OCI-LY7 (cell line): ENCODE results near the gene ICE1. TPM values are rescaled to one million over a fixed set of nuclear protein-coding genes. Genes with fewer than 3 reads are reported as not detected.

Experiments
- BruUV-seq: library from RNA; stranded (reverse); fragments of 400-500 nt; replicated peaks from 2 replicates; lab custom pipeline; 2021; lab: Mats Ljungman, UMichigan
- CTCF ChIA-PET: fragments of 300-600 bp; sonication (Branson Sonifier 250); formaldehyde crosslinking; loops from one replicate; lab custom pipeline; 2022; ENCODE audit warnings: antibody characterized with exemption; ENCODE audit not compliant: unreplicated experiment; lab: Charles Lee
- POLR2A ChIA-PET: fragments of 300-600 bp; sonication (Branson Sonifier 250); formaldehyde crosslinking; loops from one replicate; lab custom pipeline; 2022; ENCODE audit warnings: antibody characterized with exemption; lab: Charles Lee
- DNase-seq: peaks from one replicate; pipeline ENCODE4 v3.0.0-alpha.2; 2015; ENCODE audit warnings: low spot score
- H2AFZ ChIP-seq: fragments of 200-600 bp; sonication (generic), shearing (Covaris generic); 2 replicates; pipeline ENCODE4 v1.6.1; 2014; ENCODE audit warnings: mild to moderate bottlenecking, antibody characterized with exemption, low read length, moderate library complexity
- H3K27ac ChIP-seq: fragments of 200-600 bp; sonication (generic); 2 replicates; pipeline ENCODE4 v1.5.1; 2014; ENCODE audit warnings: mixed run types, low read depth, mild to moderate bottlenecking, moderate library complexity, low read length, inconsistent platforms; ENCODE audit not compliant: poor library complexity, severe bottlenecking
- H3K36me3 ChIP-seq: fragments of 200-600 bp; sonication (generic); 2 replicates; pipeline ENCODE4 v1.6.1; 2014; ENCODE audit warnings: mild to moderate bottlenecking, antibody characterized with exemption, low read length, moderate library complexity, mixed read lengths; ENCODE audit not compliant: insufficient read depth
- H3K4me1 ChIP-seq: fragments of 200-600 bp; sonication (generic); 2 replicates; pipeline ENCODE4 v1.5.1; 2014; ENCODE audit warnings: mild to moderate bottlenecking, low read length; ENCODE audit not compliant: insufficient read depth, poor library complexity, severe bottlenecking
- H3K4me2 ChIP-seq: fragments of 200-600 bp; sonication (generic); 2 replicates; pipeline ENCODE4 v1.6.1; 2014; ENCODE audit warnings: mild to moderate bottlenecking, low read length
- H3K4me3 ChIP-seq: fragments of 200-600 bp; sonication (generic); 2 replicates; pipeline ENCODE4 v1.5.1; 2014; ENCODE audit warnings: mild to moderate bottlenecking, low read depth, low read length; ENCODE audit not compliant: poor library complexity, severe bottlenecking
- H3K79me2 ChIP-seq: fragments of 200-600 bp; sonication (generic); 2 replicates; pipeline ENCODE4 v1.6.1; 2016; ENCODE audit warnings: low read depth, mild to moderate bottlenecking, low read length, moderate library complexity, mixed read lengths; ENCODE audit not compliant: insufficient read depth
- H3K9me2 ChIP-seq: fragments of 200-600 bp; sonication (generic); 2 replicates; pipeline ENCODE4 v1.6.1; 2016; ENCODE audit warnings: mild to moderate bottlenecking, low read length, mixed read lengths; ENCODE audit not compliant: insufficient read depth
- H3K9me3 ChIP-seq: fragments of 200-600 bp; sonication (generic); 2 replicates; pipeline ENCODE4 v1.6.1; 2014; ENCODE audit warnings: mild to moderate bottlenecking, mixed run types, low read length, mixed read lengths
- H4K20me1 ChIP-seq: fragments of 200-600 bp; sonication (generic); 2 replicates; pipeline ENCODE4 v1.6.1; 2014; ENCODE audit warnings: mild to moderate bottlenecking, antibody characterized with exemption, low read length, moderate library complexity, mixed read lengths; ENCODE audit not compliant: insufficient read depth
- CTCF ChIP-seq: fragments of 200-600 bp; sonication (generic); conservative IDR thresholded peaks from 2 replicates; pipeline ENCODE4 v1.5.1; 2014; ENCODE audit warnings: mild to moderate bottlenecking, antibody characterized with exemption, low read length, moderate library complexity, mixed read lengths
- EZH2phosphoT487 ChIP-seq: fragments of 200-600 bp; sonication (generic); IDR thresholded peaks from 2 replicates; pipeline ENCODE4 v1.6.1; 2018; ENCODE audit warnings: low read depth, borderline replicate concordance, mild to moderate bottlenecking, mixed run types, antibody characterized with exemption, low read length, moderate library complexity, mixed read lengths
- intact Hi-C: fragments of 100-400 bp; cut with micrococcal nuclease; formaldehyde crosslinking; loops from one replicate; pipeline ENCODE4 v1.10.0; 2022; ENCODE audit not compliant: unreplicated experiment
- total RNA-seq, 2 experiments: library from RNA; depleted of rRNA in 1 of 2; stranded (reverse); fragments of >200 nt in 1 of 2; shearing (Covaris generic) in 1 of 2; gene quantifications; 2 replicates each; pipeline ENCODE4 v1.2.3, GENCODE V29; 2014 to 2022

The ICE1 gene
- total RNA-seq, 2 experiments from 2014 or later: 25.2 to 28.0 TPM

DNA sequence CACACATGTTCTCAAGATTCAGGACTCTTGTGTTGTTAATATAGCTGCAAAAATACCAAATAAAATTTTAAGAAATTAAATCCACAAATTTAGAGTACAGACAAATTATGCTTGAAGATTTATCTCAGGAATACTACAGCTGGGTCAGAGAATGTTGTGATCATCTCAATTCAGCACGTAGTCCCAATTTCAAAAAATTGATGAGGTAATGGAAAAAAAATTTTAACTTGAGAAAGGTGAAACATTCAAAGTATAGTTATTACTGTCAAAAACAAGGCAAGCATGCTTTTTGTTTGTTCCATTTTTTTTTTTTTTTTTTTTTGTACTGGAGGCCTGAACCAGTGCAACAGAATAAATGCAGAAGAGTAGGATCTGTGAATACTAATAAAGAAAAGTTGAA, 29.4 kb downstream of the ICE1 start:
- peaks cover 92% of the 10 kb centered on the region for H3K36me3 ChIP-seq

DNA sequence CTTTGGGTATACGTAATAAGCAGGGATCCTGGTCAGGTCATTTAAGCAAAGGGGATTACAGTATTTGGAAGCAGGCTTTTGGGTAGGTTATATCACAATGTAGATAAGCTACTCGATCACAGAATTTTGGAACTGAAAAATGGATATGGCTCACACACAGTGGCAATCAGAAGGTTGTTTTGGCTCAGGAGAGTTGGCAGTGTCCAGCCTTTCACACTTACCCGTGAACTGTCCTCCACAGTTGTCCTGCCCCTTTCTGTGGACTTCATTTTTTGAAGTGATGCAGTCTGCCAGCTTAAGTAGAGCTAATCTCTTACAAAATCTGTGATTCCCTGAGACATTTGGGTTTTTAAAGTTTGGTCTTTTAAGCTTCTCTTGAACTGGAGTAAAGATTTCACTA, 30.7 kb downstream of the ICE1 start:
- H2AFZ ChIP-seq: no peak overlapping the region
- ChIA-PET POLR2A (interaction anchor here (0.6 to 1.2 kb wide), 4 partner anchors 8 to 52 kb away, joined by 3 to 4 read pairs (median 3); no protein-coding TSS in a partner anchor), CTCF (interaction anchor here (1.0 kb wide), 1 partner anchor 30 kb away, joined by 3 read pairs; no protein-coding TSS in a partner anchor)
- H3K9me2 ChIP-seq: no peaks in the 10 kb centered on the region
- no peaks in the 10 kb centered on the region for H3K79me2 ChIP-seq
- H4K20me1 ChIP-seq: no peaks in the 10 kb centered on the region
- no peak for DNase-seq
- no TSS peak for BruUV-seq
- no peak overlapping the region for H3K27ac ChIP-seq
- H3K4me2 ChIP-seq: no peak overlapping the region
- intact Hi-C loops: no loop called here
- no peaks in the 10 kb centered on the region for H3K4me1 ChIP-seq
- no peak for TF ChIP-seq EZH2phosphoT487
- no peak for TF ChIP-seq CTCF
- peaks cover 93% of the 10 kb centered on the region for H3K36me3 ChIP-seq
- H3K9me3 ChIP-seq: no peaks in the 10 kb centered on the region
- no peak overlapping the region for H3K4me3 ChIP-seq

More for the DNA sequence above, 29.4 kb downstream of the ICE1 start:
- Histone ChIP-seq H3K4me3 (no peak overlapping the region), H4K20me1 (no peaks in the 10 kb centered on the region), H3K9me3 (no peaks in the 10 kb centered on the region), H3K4me1 (no peaks in the 10 kb centered on the region), H3K27ac (no peak overlapping the region), H3K9me2 (no peaks in the 10 kb centered on the region), H3K4me2 (no peak overlapping the region), H2AFZ (no peak overlapping the region), H3K79me2 (no peaks in the 10 kb centered on the region)
- TF ChIP-seq EZH2phosphoT487 (no peak), CTCF (no peak)
- CTCF ChIA-PET: no interaction called here
- intact Hi-C loops: no loop called here
- no TSS peak for BruUV-seq
- no peak for DNase-seq
- POLR2A ChIA-PET: interaction anchor here (0.6 to 1.2 kb wide), 6 partner anchors 11 to 909 kb away, joined by 3 to 6 read pairs (median 4); no protein-coding TSS in a partner anchor

- H3K4me3 ChIP-seq: no peak overlapping the region
- CTCF ChIA-PET: no interaction called here
- H3K79me2 ChIP-seq: no peaks in the 10 kb centered on the region
- H2AFZ ChIP-seq: no peak overlapping the region
- H3K4me1 ChIP-seq: no peaks in the 10 kb centered on the region
- POLR2A ChIA-PET: interaction anchor here (0.9 to 1.6 kb wide), 2 partner anchors 8 to 12 kb away, joined by 3 read pairs; no protein-coding TSS in a partner anchor
- H3K9me3 ChIP-seq: no peaks in the 10 kb centered on the region
- no TSS peak for BruUV-seq
- H3K36me3 ChIP-seq: peaks cover 93% of the 10 kb centered on the region
- no peaks in the 10 kb centered on the region for H3K9me2 ChIP-seq
- no peak overlapping the region for H3K4me2 ChIP-seq
- H4K20me1 ChIP-seq: no peaks in the 10 kb centered on the region
- TF ChIP-seq CTCF: no peak
- TF ChIP-seq EZH2phosphoT487: no peak
- no peak overlapping the region for H3K27ac ChIP-seq
- DNase-seq: no peak
- intact Hi-C loops: no loop called here
These were observed 31.9 kb downstream of the ICE1 start for GRCh38 chr5:5454391-5454790.
